BLaER1 treated with 17β-estradiol and CSF1 and Interleukin-3, amounts not matched to agents 10 nM and 100 nM (cell line): ENCODE results near the gene GTF2A2.
"Not testable (repeated sequence)": the region's sequence is repeated elsewhere in the genome, so short reads cannot be mapped to it uniquely, and the experiment has no call there.

Experiments
- H3K27ac ChIP-seq, 11 experiments: shearing (Covaris generic); formaldehyde crosslinking; 2 replicates each; pipeline ENCODE4 v1.8.1; 2022
- H3K27me3 ChIP-seq, 11 experiments: shearing (Covaris generic); formaldehyde crosslinking; 2 replicates each; pipeline ENCODE4 v1.8.1; 2022
- H3K36me3 ChIP-seq, 11 experiments: shearing (Covaris generic); formaldehyde crosslinking; 2 replicates each; pipeline ENCODE4 v1.8.1; 2022
- H3K4me1 ChIP-seq, 10 experiments: shearing (Covaris generic); formaldehyde crosslinking; 2 replicates each; pipeline ENCODE4 v1.8.1; 2022
- H3K4me2 ChIP-seq, 11 experiments: shearing (Covaris generic); formaldehyde crosslinking; 2 replicates each; pipeline ENCODE4 v1.8.1; 2022
- H3K4me3 ChIP-seq, 10 experiments: shearing (Covaris generic); formaldehyde crosslinking; 2 replicates each; pipeline ENCODE4 v1.8.1; 2022
- H3K9ac ChIP-seq, 11 experiments: shearing (Covaris generic); formaldehyde crosslinking; 2 replicates each; pipeline ENCODE4 v1.8.1; 2022
- H3K9me3 ChIP-seq, 11 experiments: shearing (Covaris generic); formaldehyde crosslinking; replicated peaks in 1 of 11; 2 replicates each; pipeline ENCODE4 v1.8.1; 2022
- H4K20me1 ChIP-seq, 11 experiments: shearing (Covaris generic); formaldehyde crosslinking; 2 replicates each; pipeline ENCODE4 v1.8.1; 2022
- Cebpa-rat ChIP-seq, 11 experiments: shearing (Covaris generic); IDR thresholded peaks; 2 replicates each; pipeline ENCODE4 v1.8.1; 2022

Gene GTF2A2

GRCh38 chr15:59654046-59654445 is 3.3 kb downstream of the GTF2A2 start:
- Histone ChIP-seq H3K9ac (no peak overlapping the region), H4K20me1 (peaks cover 22 to 54% (median 42%) of the 10 kb centered on the region in 11 experiments; a peak in 16 of 22 replicates), H3K9me3 (peaks cover 0 to 26% (median 18%) of the 10 kb centered on the region in 11 experiments; a peak in 17 of 22 replicates), H3K27me3 (no peaks in the 10 kb centered on the region), H3K4me3 (no peak overlapping the region), H3K36me3 (peaks cover 49 to 83% (median 72%) of the 10 kb centered on the region in 11 experiments), H3K4me1 (peaks cover 18 to 38% (median 28%) of the 10 kb centered on the region in 10 experiments), H3K4me2 (peak overlapping the region in 4 of 11 experiments; percentile 25 to 92 (median 87); a peak in 7 of 22 replicates), H3K27ac (no peak overlapping the region)
- TF ChIP-seq Cebpa-rat (IDR thresholded peaks at IDR 0.05), result no peak

- no peaks in the 10 kb centered on the region for H3K27me3 ChIP-seq
- H3K4me2 ChIP-seq, result no peak overlapping the region
- H3K9ac ChIP-seq, result no peak overlapping the region
- peaks cover 16 to 49% (median 33%) of the 10 kb centered on the region in 11 experiments; a peak in 16 of 22 replicates for H4K20me1 ChIP-seq
- TF ChIP-seq Cebpa-rat (IDR thresholded peaks at IDR 0.05), result no peak
- peaks cover 0 to 13% (median 5%) of the 10 kb centered on the region in 10 experiments; a peak in 11 of 20 replicates for H3K4me1 ChIP-seq
- no peak overlapping the region for H3K4me3 ChIP-seq
- peaks cover 0 to 26% (median 18%) of the 10 kb centered on the region in 11 experiments; a peak in 17 of 22 replicates for H3K9me3 ChIP-seq
- H3K27ac ChIP-seq, result no peak overlapping the region
- peaks cover 80 to 100% (median 96%) of the 10 kb centered on the region in 11 experiments for H3K36me3 ChIP-seq
These were observed 7.7 kb downstream of the GTF2A2 start for GRCh38 chr15:59649603-59650002.

GRCh38 chr15:59647085-59647484 is 10.2 kb downstream of the GTF2A2 start:
- Histone ChIP-seq H3K36me3 (peaks cover 85 to 100% (median 92%) of the 10 kb centered on the region in 11 experiments), H3K9ac (no peak overlapping the region), H3K4me3 (no peak overlapping the region), H3K9me3 (peaks cover 0 to 6% (median 3%) of the 10 kb centered on the region in 11 experiments; a peak in 10 of 22 replicates), H3K4me2 (no peak overlapping the region), H4K20me1 (peaks cover 3 to 34% (median 22%) of the 10 kb centered on the region in 11 experiments; a peak in 14 of 22 replicates), H3K27ac (no peak overlapping the region), H3K4me1 (no peaks in the 10 kb centered on the region), H3K27me3 (no peaks in the 10 kb centered on the region)
- no peak for TF ChIP-seq Cebpa-rat (IDR thresholded peaks at IDR 0.05)

DNA sequence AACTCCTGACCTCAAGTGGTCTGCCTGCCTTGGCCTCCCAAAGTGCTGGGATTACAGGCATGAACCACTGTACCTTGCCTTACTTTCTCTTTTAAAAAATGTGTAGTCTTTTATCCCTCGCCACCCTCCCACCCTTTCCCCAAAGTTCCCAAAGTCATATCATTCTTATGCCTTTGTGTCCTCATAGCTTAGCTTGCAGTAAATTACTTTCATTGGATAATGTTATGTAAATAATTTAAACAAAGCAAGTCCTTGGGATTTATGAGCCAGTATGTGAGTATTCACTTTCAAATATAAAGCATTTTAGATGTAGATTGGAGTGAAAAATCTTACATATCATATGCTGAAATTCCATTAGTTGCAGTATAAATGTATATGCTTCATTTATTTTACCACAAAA is 11.0 kb downstream of the GTF2A2 start:
- H3K9ac ChIP-seq, result no peak overlapping the region
- TF ChIP-seq Cebpa-rat (IDR thresholded peaks at IDR 0.05), result no peak
- peaks cover 3 to 34% (median 22%) of the 10 kb centered on the region in 11 experiments; a peak in 14 of 22 replicates for H4K20me1 ChIP-seq
- H3K9me3 ChIP-seq, result no peaks in the 10 kb centered on the region
- no peak overlapping the region for H3K4me2 ChIP-seq
- H3K4me1 ChIP-seq, result no peaks in the 10 kb centered on the region
- no peak overlapping the region for H3K27ac ChIP-seq
- peaks cover 85 to 100% (median 92%) of the 10 kb centered on the region in 11 experiments for H3K36me3 ChIP-seq
- H3K27me3 ChIP-seq, result no peaks in the 10 kb centered on the region
- H3K4me3 ChIP-seq, result no peak overlapping the region

GRCh38 chr15:59645812-59646211 is 11.5 kb downstream of the GTF2A2 start:
- not testable (repeated sequence) for H3K4me3 ChIP-seq, H3K27ac ChIP-seq, H3K4me1 ChIP-seq, H3K9me3 ChIP-seq, H3K27me3 ChIP-seq, H3K4me2 ChIP-seq, H3K9ac ChIP-seq
- Histone ChIP-seq H3K36me3 (peaks cover 84 to 100% (median 92%) of the 10 kb centered on the region in 11 experiments), H4K20me1 (peaks cover 0 to 33% (median 22%) of the 10 kb centered on the region in 11 experiments; a peak in 14 of 22 replicates)

DNA sequence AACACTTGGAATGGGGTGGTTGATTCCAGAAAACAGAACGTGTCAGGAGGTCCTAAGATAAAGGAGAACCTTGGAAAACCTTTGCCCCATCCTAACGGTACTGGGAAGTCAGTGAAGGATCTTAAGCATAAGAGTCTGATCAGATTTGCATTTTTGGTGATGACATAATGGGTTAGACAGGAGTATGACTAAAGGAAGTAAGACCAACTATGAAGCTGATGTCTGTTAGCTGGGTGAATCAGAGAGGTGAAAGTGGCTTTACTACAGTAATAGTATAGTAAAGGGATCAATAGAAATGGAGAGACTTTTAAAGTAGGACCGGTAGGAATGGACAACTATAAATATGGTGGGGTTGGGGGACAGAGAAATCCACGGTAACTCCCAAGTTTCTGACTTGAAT is 12.6 kb downstream of the GTF2A2 start:
- no peaks in the 10 kb centered on the region for H3K9me3 ChIP-seq
- H3K27me3 ChIP-seq, result no peaks in the 10 kb centered on the region
- H3K4me1 ChIP-seq, result no peaks in the 10 kb centered on the region
- H3K4me2 ChIP-seq, result no peak overlapping the region
- H3K9ac ChIP-seq, result no peak overlapping the region
- peaks cover 82 to 100% (median 92%) of the 10 kb centered on the region in 11 experiments for H3K36me3 ChIP-seq
- no peak overlapping the region for H3K27ac ChIP-seq
- no peak for TF ChIP-seq Cebpa-rat (IDR thresholded peaks at IDR 0.05)
- H4K20me1 ChIP-seq, result peaks cover 0 to 31% (median 22%) of the 10 kb centered on the region in 11 experiments; a peak in 12 of 22 replicates
- no peak overlapping the region for H3K4me3 ChIP-seq

GRCh38 chr15:59642351-59642750 is 15.0 kb downstream of the GTF2A2 start:
- H3K4me2 ChIP-seq, result no peak overlapping the region

GRCh38 chr15:59637507-59637906 is 19.8 kb downstream of the GTF2A2 start:
- H3K4me3 ChIP-seq, H3K4me2 ChIP-seq, H4K20me1 ChIP-seq, H3K9ac ChIP-seq, H3K9me3 ChIP-seq, H3K27me3 ChIP-seq, H3K4me1 ChIP-seq, H3K27ac ChIP-seq: not testable (repeated sequence)
- H3K36me3 ChIP-seq, result peaks cover 42 to 75% (median 64%) of the 10 kb centered on the region in 11 experiments

More at GRCh38 chr15:59642351-59642750, 15.0 kb downstream of the GTF2A2 start:
- no peak for TF ChIP-seq Cebpa-rat (IDR thresholded peaks at IDR 0.05)
- Histone ChIP-seq H3K4me1 (no peaks in the 10 kb centered on the region), H3K36me3 (peaks cover 75 to 100% (median 92%) of the 10 kb centered on the region in 11 experiments), H3K9ac (no peak overlapping the region), H3K9me3 (no peaks in the 10 kb centered on the region), H3K27ac (no peak overlapping the region), H3K27me3 (no peaks in the 10 kb centered on the region), H3K4me3 (no peak overlapping the region), H4K20me1 (peaks cover 0 to 31% (median 17%) of the 10 kb centered on the region in 11 experiments; a peak in 12 of 22 replicates)

DNA sequence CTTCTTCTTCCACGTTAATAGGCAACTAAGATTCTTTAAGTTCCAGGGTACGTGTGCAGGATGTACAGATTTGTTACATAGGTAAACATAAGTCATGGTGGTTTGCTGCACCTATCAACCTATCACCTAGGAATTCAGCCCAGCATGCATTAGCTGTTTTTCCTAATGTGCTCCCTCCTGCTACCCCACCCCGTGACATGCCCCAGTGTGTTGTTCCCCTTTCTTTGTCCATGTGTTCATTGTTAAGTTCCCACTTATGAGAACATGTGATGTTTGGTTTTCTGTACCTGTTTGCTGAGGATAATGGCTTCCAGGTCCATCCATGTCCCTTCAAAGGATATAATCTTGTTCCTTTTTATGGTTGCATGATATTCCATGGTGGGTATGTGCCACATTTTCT is 21.1 kb downstream of the GTF2A2 start:
- no peak overlapping the region for H3K4me3 ChIP-seq
- H3K27me3 ChIP-seq, result no peaks in the 10 kb centered on the region
- TF ChIP-seq Cebpa-rat (IDR thresholded peaks at IDR 0.05), result no peak
- peaks cover 0 to under 1% (median 0%) of the 10 kb centered on the region in 11 experiments; a peak in 1 of 22 replicates for H4K20me1 ChIP-seq
- H3K36me3 ChIP-seq, result peaks cover 30 to 63% (median 53%) of the 10 kb centered on the region in 11 experiments
- H3K9me3 ChIP-seq, result no peaks in the 10 kb centered on the region
- no peak overlapping the region for H3K4me2 ChIP-seq
- H3K27ac ChIP-seq, result no peak overlapping the region
- H3K4me1 ChIP-seq, result peaks cover 0 to under 1% (median 0%) of the 10 kb centered on the region in 10 experiments; a peak in 2 of 20 replicates
- no peak overlapping the region for H3K9ac ChIP-seq

- TF ChIP-seq Cebpa-rat (IDR thresholded peaks at IDR 0.05), result no peak
- H3K9ac ChIP-seq, result no peak overlapping the region
These were observed 24.6 kb downstream of the GTF2A2 start for GRCh38 chr15:59632714-59633113.

More at GRCh38 chr15:59632714-59633113, 24.6 kb downstream of the GTF2A2 start:
- H3K4me1 ChIP-seq, result peaks cover 0 to 15% (median 4%) of the 10 kb centered on the region in 10 experiments; a peak in 9 of 20 replicates
- peaks cover under 1 to 28% (median 19%) of the 10 kb centered on the region in 11 experiments; a peak in 21 of 22 replicates for H3K36me3 ChIP-seq
- no peak overlapping the region for H3K4me3 ChIP-seq
- H3K27me3 ChIP-seq, result no peaks in the 10 kb centered on the region
- no peak overlapping the region for H3K27ac ChIP-seq
- no peak overlapping the region for H3K4me2 ChIP-seq
- H3K9me3 ChIP-seq, result no peaks in the 10 kb centered on the region
- H4K20me1 ChIP-seq, result no peaks in the 10 kb centered on the region
